Liver (tissue), 3 donors: Measurements from ENCODE around the gene RNPS1.

Experiments
- JUND ChIP-seq, 2 donors: IDR thresholded peaks; 2 replicates each; pipeline ENCODE4 v1.6.1; 2016; ENCODE audit warnings: antibody characterized with exemption in 2 of 2
- RXRA ChIP-seq, 2 donors: IDR thresholded peaks; 2 replicates each; pipeline ENCODE4 v1.6.1; 2017 to 2018; ENCODE audit warnings: antibody characterized with exemption in 2 of 2, mild to moderate bottlenecking in 1 of 2
- YY1 ChIP-seq: IDR thresholded peaks from 2 replicates; pipeline ENCODE4 v1.6.1; 2016; ENCODE audit warnings: antibody characterized with exemption, mild to moderate bottlenecking
- TF ChIP-seq, protein P1 (sequence below): fragments of 150-350 bp; IDR thresholded peaks from 2 replicates; pipeline ENCODE4 v1.5.1; 2017; ENCODE audit warnings: improper control_type of control experiment, low read depth, low read length; ENCODE audit not compliant: missing input control
- TF ChIP-seq, protein P2 (sequence below): IDR thresholded peaks from 2 replicates; pipeline ENCODE4 v1.6.1; 2016; ENCODE audit warnings: antibody characterized with exemption
- TF ChIP-seq, protein P3 (sequence below): IDR thresholded peaks from 2 replicates; pipeline ENCODE4 v1.6.1; 2016; ENCODE audit warnings: antibody characterized with exemption, mild to moderate bottlenecking
- donor health status: healthy.
- donor health status: healthy.

DNA sequence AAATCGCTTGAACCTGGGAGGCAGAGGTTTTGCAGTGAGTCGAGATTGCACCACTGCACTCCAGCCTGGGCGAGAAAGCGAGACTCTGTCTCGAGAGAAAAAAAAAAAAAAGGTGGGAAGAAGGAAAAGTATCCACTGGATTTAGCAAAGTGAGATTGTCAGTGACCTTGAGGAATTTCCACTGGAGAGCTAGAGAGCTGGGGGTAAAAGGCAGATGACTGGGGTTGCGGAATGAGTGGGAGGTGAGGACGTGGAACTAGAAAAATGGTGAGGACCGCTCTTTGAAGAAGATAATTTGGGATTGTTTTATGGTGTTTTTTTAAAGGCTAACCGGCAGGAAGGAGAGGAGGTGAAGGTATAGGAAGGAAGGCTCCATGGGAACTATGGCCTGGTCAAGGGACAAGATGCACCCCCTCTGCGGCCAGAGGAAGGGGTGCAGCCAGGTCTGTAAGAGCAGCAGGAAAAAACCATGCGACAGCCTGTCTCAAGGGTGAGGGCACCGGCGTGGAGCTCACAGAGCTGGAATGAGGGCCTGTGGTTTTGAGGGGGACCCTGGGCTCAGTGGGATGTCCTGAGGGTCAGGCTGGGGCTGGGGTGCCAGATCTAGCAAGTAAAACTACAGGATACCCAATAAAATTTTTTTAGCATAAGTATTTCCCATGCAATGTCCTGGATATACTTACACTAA is 63.4 kb downstream of the RNPS1 start:
- TF ChIP-seq, protein P1, sequence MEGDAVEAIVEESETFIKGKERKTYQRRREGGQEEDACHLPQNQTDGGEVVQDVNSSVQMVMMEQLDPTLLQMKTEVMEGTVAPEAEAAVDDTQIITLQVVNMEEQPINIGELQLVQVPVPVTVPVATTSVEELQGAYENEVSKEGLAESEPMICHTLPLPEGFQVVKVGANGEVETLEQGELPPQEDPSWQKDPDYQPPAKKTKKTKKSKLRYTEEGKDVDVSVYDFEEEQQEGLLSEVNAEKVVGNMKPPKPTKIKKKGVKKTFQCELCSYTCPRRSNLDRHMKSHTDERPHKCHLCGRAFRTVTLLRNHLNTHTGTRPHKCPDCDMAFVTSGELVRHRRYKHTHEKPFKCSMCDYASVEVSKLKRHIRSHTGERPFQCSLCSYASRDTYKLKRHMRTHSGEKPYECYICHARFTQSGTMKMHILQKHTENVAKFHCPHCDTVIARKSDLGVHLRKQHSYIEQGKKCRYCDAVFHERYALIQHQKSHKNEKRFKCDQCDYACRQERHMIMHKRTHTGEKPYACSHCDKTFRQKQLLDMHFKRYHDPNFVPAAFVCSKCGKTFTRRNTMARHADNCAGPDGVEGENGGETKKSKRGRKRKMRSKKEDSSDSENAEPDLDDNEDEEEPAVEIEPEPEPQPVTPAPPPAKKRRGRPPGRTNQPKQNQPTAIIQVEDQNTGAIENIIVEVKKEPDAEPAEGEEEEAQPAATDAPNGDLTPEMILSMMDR: no peak
- TF ChIP-seq YY1 (no peak), JUND (IDR thresholded peaks at IDR 0.05) (no peak), RXRA (IDR thresholded peaks at IDR 0.05) (no peak)
- TF ChIP-seq, protein P2, sequence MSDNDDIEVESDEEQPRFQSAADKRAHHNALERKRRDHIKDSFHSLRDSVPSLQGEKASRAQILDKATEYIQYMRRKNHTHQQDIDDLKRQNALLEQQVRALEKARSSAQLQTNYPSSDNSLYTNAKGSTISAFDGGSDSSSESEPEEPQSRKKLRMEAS: no peak
- TF ChIP-seq, protein P3, sequence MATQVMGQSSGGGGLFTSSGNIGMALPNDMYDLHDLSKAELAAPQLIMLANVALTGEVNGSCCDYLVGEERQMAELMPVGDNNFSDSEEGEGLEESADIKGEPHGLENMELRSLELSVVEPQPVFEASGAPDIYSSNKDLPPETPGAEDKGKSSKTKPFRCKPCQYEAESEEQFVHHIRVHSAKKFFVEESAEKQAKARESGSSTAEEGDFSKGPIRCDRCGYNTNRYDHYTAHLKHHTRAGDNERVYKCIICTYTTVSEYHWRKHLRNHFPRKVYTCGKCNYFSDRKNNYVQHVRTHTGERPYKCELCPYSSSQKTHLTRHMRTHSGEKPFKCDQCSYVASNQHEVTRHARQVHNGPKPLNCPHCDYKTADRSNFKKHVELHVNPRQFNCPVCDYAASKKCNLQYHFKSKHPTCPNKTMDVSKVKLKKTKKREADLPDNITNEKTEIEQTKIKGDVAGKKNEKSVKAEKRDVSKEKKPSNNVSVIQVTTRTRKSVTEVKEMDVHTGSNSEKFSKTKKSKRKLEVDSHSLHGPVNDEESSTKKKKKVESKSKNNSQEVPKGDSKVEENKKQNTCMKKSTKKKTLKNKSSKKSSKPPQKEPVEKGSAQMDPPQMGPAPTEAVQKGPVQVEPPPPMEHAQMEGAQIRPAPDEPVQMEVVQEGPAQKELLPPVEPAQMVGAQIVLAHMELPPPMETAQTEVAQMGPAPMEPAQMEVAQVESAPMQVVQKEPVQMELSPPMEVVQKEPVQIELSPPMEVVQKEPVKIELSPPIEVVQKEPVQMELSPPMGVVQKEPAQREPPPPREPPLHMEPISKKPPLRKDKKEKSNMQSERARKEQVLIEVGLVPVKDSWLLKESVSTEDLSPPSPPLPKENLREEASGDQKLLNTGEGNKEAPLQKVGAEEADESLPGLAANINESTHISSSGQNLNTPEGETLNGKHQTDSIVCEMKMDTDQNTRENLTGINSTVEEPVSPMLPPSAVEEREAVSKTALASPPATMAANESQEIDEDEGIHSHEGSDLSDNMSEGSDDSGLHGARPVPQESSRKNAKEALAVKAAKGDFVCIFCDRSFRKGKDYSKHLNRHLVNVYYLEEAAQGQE: no peak
